GM19372 (cell line): ENCODE data around the gene BEGAIN.

Experiments
- ATAC-seq: cut with Tn5 transposase; IDR thresholded peaks from one replicate; pipeline ENCODE4 v1.9.1; 2021; ENCODE audit warnings: mild to moderate bottlenecking, low read depth, moderate library complexity; ENCODE audit not compliant: unreplicated experiment

The BEGAIN gene

GRCh38 chr14:100602621-100603230 lies 15.5 kb upstream of the BEGAIN start:
- no peak for ATAC-seq

GRCh38 chr14:100601914-100602313 lies 14.7 kb upstream of the BEGAIN start:
- no peak for ATAC-seq

- no peak for ATAC-seq
These were observed 13.8 kb upstream of the BEGAIN start for GRCh38 chr14:100601064-100601463.

- no peak for ATAC-seq
These were observed 12.8 kb upstream of the BEGAIN start for GRCh38 chr14:100599981-100600380.

- ATAC-seq = no peak
These were observed 7.4 kb upstream of the BEGAIN start for GRCh38 chr14:100594625-100594951.

- no peak for ATAC-seq
These were observed 6.8 kb upstream of the BEGAIN start for GRCh38 chr14:100593751-100594624.

- no peak for ATAC-seq
These were observed 5.8 kb upstream of the BEGAIN start for GRCh38 chr14:100592972-100593371.

- ATAC-seq = no peak
These were observed 5.3 kb upstream of the BEGAIN start for GRCh38 chr14:100592461-100592891.

GRCh38 chr14:100591453-100592371 lies 4.5 kb upstream of the BEGAIN start:
- ATAC-seq = no peak

GRCh38 chr14:100590726-100591452 lies 3.7 kb upstream of the BEGAIN start:
- ATAC-seq = no peak

- no peak for ATAC-seq
These were observed 2.7 kb upstream of the BEGAIN start for GRCh38 chr14:100589760-100590469.

- no peak for ATAC-seq
These were observed 2.0 kb upstream of the BEGAIN start for GRCh38 chr14:100589071-100589759.

- no peak for ATAC-seq
These were observed 1.5 kb upstream of the BEGAIN start for GRCh38 chr14:100588671-100589070.

- ATAC-seq = no peak
These were observed 670 bp upstream of the BEGAIN start for GRCh38 chr14:100587763-100588411.

GRCh38 chr14:100586403-100587085 lies 673 bp downstream of the BEGAIN start:
- peak; percentile 39 for ATAC-seq

- no peak for ATAC-seq
These were observed 1.1 kb downstream of the BEGAIN start for GRCh38 chr14:100586153-100586402.

GRCh38 chr14:100585448-100586152 lies 1.6 kb downstream of the BEGAIN start:
- no peak for ATAC-seq
